OCI-LY1 (cell line): ENCODE data around the gene BTN3A1.

Experiments
- H2AFZ ChIP-seq: fragments of 200-600 bp; sonication (generic), shearing (Covaris generic); 2 replicates; pipeline ENCODE4 v1.6.0; 2014; ENCODE audit warnings: antibody characterized with exemption, mild to moderate bottlenecking, low read length
- H3F3A ChIP-seq: fragments of 200-600 bp; sonication (generic), shearing (Covaris generic); 2 replicates; pipeline ENCODE4 v1.6.0; 2014; ENCODE audit warnings: mild to moderate bottlenecking, antibody characterized with exemption, low read length, moderate library complexity; ENCODE audit not compliant: insufficient read depth
- H3K27ac ChIP-seq: fragments of 200-600 bp; sonication (generic); 2 replicates; pipeline ENCODE4 v1.5.1; 2014; ENCODE audit warnings: low read length, mixed run types, mild to moderate bottlenecking, low read depth; ENCODE audit not compliant: poor library complexity, severe bottlenecking
- H3K27me3 ChIP-seq: fragments of 200-600 bp; sonication (generic); 2 replicates; pipeline ENCODE4 v1.6.0; 2014; ENCODE audit warnings: antibody characterized with exemption, mild to moderate bottlenecking, low read length, moderate library complexity; ENCODE audit not compliant: insufficient read depth
- H3K36me3 ChIP-seq: fragments of 200-600 bp; sonication (generic); 2 replicates; pipeline ENCODE4 v1.6.1; 2014; ENCODE audit warnings: mild to moderate bottlenecking, antibody characterized with exemption, low read length, moderate library complexity, mixed read lengths; ENCODE audit not compliant: insufficient read depth
- H3K4me1 ChIP-seq: fragments of 200-600 bp; sonication (generic); 2 replicates; pipeline ENCODE4 v1.5.1; 2014; ENCODE audit warnings: mild to moderate bottlenecking, low read length, moderate library complexity; ENCODE audit not compliant: insufficient read depth, severe bottlenecking
- H3K4me2 ChIP-seq: fragments of 200-600 bp; sonication (generic), shearing (Covaris generic); 2 replicates; pipeline ENCODE4 v1.6.1; 2014; ENCODE audit warnings: low read length
- H3K4me3 ChIP-seq: fragments of 200-600 bp; sonication (generic); 2 replicates; pipeline ENCODE4 v1.5.1; 2014; ENCODE audit warnings: low read length, low read depth, mild to moderate bottlenecking, mixed read lengths; ENCODE audit not compliant: poor library complexity, severe bottlenecking
- H3K79me2 ChIP-seq: fragments of 200-600 bp; shearing (Covaris generic); 2 replicates; pipeline ENCODE4 v1.6.1; 2016; ENCODE audit warnings: mixed run types, low read length, mixed read lengths; ENCODE audit not compliant: insufficient read depth
- H3K9ac ChIP-seq: fragments of 200-600 bp; sonication (generic), shearing (Covaris generic); 2 replicates; pipeline ENCODE4 v1.6.1; 2014; ENCODE audit warnings: mild to moderate bottlenecking, low read length, mixed read lengths
- H3K9me2 ChIP-seq: fragments of 200-600 bp; sonication (generic), shearing (Covaris generic); 2 replicates; pipeline ENCODE4 v1.6.1; 2014; ENCODE audit warnings: low read depth, mild to moderate bottlenecking, low read length, mixed read lengths
- H3K9me3 ChIP-seq: fragments of 200-600 bp; shearing (Covaris generic); 2 replicates; pipeline ENCODE4 v1.6.1; 2014; ENCODE audit warnings: low read length, mixed read lengths
- H4K20me1 ChIP-seq: fragments of 200-600 bp; sonication (generic), shearing (Covaris generic); 2 replicates; pipeline ENCODE4 v1.6.0; 2016; ENCODE audit warnings: mild to moderate bottlenecking, low read length; ENCODE audit not compliant: insufficient read depth
- EZH2 ChIP-seq: fragments of 200-600 bp; sonication (generic), shearing (Covaris generic); IDR thresholded peaks from 2 replicates; pipeline ENCODE4 v1.8.0; 2017; ENCODE audit warnings: borderline replicate concordance, mixed run types, mild to moderate bottlenecking, antibody characterized with exemption, low read length, moderate library complexity, mixed read lengths
- TF ChIP-seq, protein P1 (sequence below): fragments of 200-600 bp; sonication (generic), shearing (Covaris generic); IDR thresholded peaks from 2 replicates; pipeline ENCODE4 v1.5.1; 2017; ENCODE audit warnings: mild to moderate bottlenecking, antibody characterized with exemption, low read length, moderate library complexity, mixed read lengths

Gene BTN3A1

DNA sequence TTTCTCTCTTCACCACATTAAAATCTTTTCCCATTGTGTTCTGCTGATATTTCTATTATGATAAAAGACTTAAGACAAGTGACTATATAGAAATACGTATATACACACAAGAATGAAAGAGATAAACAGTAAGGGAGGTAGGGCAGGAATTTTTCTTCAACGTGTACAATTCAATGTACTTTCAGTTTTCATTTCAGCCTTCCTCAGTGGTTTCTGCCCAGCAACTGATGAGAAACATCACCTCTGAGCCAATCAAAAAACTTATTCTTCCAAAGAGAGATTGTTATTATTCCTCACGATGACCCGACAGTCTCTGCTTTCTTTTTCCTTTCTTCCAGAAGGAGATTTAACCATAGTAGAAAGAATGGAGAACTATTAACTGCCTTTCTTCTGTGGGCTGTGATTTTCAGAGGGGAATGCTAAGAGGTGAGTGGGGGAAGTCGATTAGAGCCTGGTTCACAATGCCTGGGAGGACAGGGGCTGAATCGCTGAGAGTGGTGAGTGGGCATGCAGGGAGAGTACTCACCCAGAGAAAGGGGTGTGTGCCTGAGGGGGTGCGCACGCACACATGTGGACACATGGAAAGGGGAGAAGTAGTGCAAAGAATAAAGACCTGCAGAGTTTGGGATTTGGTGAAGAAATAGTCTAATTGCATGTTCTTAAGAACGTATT is at the start of gene BTN3A1:
Gene BTN3A1, plus strand, starts transcription at position 289 of the 672 bp plus-strand sequence. CDS start 3,289 bp downstream, outside the sequence.
- Histone ChIP-seq H3K79me2 (no peaks in the 10 kb centered on the region), H3K27ac (no peak within 1 kb of the TSS), H3K36me3 (no peaks in the 10 kb centered on the region), H3K9ac (peak within 1 kb of the TSS; percentile 25; the same call in 1 of the 2 replicates), H3K4me1 (peaks cover 12% of the 10 kb centered on the region), H3K4me2 (peak within 1 kb of the TSS; percentile 51), H2AFZ (peak within 1 kb of the TSS; percentile 71; the same call in 1 of the 2 replicates), H3K4me3 (peak within 1 kb of the TSS; percentile 39), H4K20me1 (no peaks in the 10 kb centered on the region), H3F3A (no peaks in the 10 kb centered on the region), H3K9me2 (no peaks in the 10 kb centered on the region), H3K27me3 (no peaks in the 10 kb centered on the region; the same call in 1 of the 2 replicates), H3K9me3 (no peaks in the 10 kb centered on the region)
- no peak for TF ChIP-seq EZH2
- TF ChIP-seq, protein P1, sequence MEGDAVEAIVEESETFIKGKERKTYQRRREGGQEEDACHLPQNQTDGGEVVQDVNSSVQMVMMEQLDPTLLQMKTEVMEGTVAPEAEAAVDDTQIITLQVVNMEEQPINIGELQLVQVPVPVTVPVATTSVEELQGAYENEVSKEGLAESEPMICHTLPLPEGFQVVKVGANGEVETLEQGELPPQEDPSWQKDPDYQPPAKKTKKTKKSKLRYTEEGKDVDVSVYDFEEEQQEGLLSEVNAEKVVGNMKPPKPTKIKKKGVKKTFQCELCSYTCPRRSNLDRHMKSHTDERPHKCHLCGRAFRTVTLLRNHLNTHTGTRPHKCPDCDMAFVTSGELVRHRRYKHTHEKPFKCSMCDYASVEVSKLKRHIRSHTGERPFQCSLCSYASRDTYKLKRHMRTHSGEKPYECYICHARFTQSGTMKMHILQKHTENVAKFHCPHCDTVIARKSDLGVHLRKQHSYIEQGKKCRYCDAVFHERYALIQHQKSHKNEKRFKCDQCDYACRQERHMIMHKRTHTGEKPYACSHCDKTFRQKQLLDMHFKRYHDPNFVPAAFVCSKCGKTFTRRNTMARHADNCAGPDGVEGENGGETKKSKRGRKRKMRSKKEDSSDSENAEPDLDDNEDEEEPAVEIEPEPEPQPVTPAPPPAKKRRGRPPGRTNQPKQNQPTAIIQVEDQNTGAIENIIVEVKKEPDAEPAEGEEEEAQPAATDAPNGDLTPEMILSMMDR: no peak

GRCh38 chr6:26352315-26352714 is 49.8 kb upstream of the BTN3A1 start:
- H3K36me3 ChIP-seq: no peaks in the 10 kb centered on the region
- no peak overlapping the region for H2AFZ ChIP-seq
- no peaks in the 10 kb centered on the region for H3K9me3 ChIP-seq
- no peaks in the 10 kb centered on the region; the same call in 1 of the 2 replicates for H3K27me3 ChIP-seq
- no peaks in the 10 kb centered on the region for H3F3A ChIP-seq
- H3K9ac ChIP-seq: no peak overlapping the region
- H3K4me2 ChIP-seq: no peak overlapping the region
- H3K79me2 ChIP-seq: no peaks in the 10 kb centered on the region
- TF ChIP-seq, protein P1: no peak
- no peak for TF ChIP-seq EZH2
- H4K20me1 ChIP-seq: no peaks in the 10 kb centered on the region
- H3K9me2 ChIP-seq: no peaks in the 10 kb centered on the region
- no peaks in the 10 kb centered on the region for H3K4me1 ChIP-seq
- no peak overlapping the region for H3K27ac ChIP-seq
- no peak overlapping the region for H3K4me3 ChIP-seq

- Histone ChIP-seq H4K20me1 (no peaks in the 10 kb centered on the region), H3K4me1 (no peaks in the 10 kb centered on the region), H3K27ac (no peak overlapping the region), H3K9me3 (no peaks in the 10 kb centered on the region), H3K27me3 (no peaks in the 10 kb centered on the region; the same call in 1 of the 2 replicates), H3K9me2 (no peaks in the 10 kb centered on the region), H3K4me3 (no peak overlapping the region), H3K4me2 (no peak overlapping the region), H3K9ac (no peak overlapping the region), H3K79me2 (no peaks in the 10 kb centered on the region), H3K36me3 (no peaks in the 10 kb centered on the region), H3F3A (no peaks in the 10 kb centered on the region), H2AFZ (no peak overlapping the region)
- no peak for TF ChIP-seq EZH2
- TF ChIP-seq, protein P1: no peak
Measured at GRCh38 chr6:26354162-26354561, 47.9 kb upstream of the BTN3A1 start.
